ENCODE results near the gene ANGEL2.

GRCh38 chr1:212977781-212978645, 37.7 kb downstream of the ANGEL2 start:
- TF ChIP-seq MEF2A (IDR thresholded peaks at IDR 0.05; ENCODE audit: borderline replicate concordance, low read depth) (no peak), CTCF (IDR thresholded peaks at IDR 0.05) (no peak)
